HG02885 (cell line): ENCODE results near the gene MRPL45.
"Not testable (repeated sequence)": the region's sequence is repeated elsewhere in the genome, so short reads cannot be mapped to it uniquely, and the experiment has no call there.

ENCODE experiments used
- ATAC-seq: cut with Tn5 transposase; IDR thresholded peaks from one replicate; pipeline ENCODE4 v1.9.1; 2021; ENCODE audit warnings: mild to moderate bottlenecking; ENCODE audit not compliant: unreplicated experiment, poor library complexity

Gene MRPL45

GRCh38 chr17:38296834-38297517 is at the start of gene MRPL45:
TSS of gene MRPL45 (plus strand) at chr17:38297168. CDS start at chr17:38297184, 16 bp downstream.
- ATAC-seq, result peak; percentile 98

- not testable (repeated sequence) for ATAC-seq
These were observed 43.8 kb upstream of the MRPL45 start for GRCh38 chr17:38253191-38253590.

DNA sequence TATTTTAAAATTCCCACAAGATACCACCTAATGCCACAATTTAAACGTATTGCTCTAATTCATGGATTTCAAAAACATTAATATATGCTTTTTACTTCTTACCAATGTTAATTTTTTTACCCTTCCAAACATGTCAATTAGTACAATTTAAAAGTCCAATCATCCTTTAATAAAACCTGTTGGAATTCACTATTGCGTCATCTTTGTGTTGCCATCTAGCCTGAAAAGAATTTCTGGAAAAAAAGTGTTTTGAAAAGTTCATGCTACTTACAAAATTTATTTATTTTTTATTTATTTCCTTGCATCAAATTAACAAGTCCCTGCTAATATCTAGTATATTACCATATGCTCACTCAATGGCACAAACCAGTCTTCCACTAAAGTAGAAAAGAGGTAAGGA is 42.6 kb upstream of the MRPL45 start:
- not testable (repeated sequence) for ATAC-seq

DNA sequence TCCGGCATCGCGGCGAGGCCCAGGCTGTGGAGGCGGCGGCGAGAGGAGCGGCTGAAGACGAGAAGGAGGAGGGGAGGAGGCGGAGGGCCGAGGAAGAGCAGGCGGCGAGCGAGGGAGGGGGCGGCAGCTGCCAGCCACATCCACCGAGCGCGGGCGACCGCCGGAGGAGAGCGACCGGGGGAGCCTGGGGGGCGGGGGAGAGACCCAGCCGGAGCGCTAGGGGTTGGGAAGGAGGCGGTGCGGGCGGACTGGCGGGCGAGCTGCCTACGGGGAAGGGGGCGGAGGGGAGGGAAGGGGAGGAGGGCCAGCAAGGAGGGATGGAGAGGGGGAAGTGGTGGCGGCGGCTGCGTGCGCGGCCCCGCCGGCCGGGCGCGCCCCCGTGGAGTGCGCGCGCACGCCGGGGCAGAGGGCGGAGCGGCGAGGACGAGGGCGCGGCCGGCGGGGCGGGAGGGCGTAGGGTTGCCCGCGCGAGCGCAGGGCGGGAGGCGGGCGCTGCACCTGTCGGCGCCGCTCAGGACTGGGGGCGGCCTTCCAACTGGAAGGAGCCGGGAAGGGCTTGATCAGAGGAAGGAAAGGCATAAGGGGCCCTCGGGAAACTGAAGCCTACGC is 39.9 kb upstream of the MRPL45 start:
- ATAC-seq, result peak; percentile 83

DNA sequence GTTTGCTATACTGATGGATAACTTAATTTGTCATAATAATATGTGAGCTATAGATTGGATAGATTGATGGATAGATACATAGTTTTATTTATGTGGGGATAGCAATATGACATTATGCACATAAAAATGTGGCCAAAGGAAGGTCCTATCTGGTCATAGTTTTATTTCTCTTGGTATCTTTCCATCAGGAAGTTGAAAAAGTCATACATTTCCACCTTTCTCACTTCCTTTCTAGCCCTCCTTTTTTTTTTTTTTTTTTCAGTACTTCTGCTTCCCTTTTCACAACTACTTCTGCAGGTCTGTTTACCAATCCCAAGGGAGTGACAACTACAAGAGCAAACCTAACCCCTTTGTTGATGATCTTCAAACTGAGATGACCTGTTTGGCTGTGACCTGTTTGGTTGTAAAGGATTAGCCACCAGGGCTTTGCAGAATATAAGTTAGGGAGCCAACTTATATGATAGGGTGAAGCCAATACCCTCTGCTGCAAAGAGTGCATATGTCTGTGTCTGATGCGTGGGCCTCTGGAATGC is 30.9 kb upstream of the MRPL45 start:
- not testable (repeated sequence) for ATAC-seq

GRCh38 chr17:38266571-38266970 is 30.4 kb upstream of the MRPL45 start:
- not testable (repeated sequence) for ATAC-seq

DNA sequence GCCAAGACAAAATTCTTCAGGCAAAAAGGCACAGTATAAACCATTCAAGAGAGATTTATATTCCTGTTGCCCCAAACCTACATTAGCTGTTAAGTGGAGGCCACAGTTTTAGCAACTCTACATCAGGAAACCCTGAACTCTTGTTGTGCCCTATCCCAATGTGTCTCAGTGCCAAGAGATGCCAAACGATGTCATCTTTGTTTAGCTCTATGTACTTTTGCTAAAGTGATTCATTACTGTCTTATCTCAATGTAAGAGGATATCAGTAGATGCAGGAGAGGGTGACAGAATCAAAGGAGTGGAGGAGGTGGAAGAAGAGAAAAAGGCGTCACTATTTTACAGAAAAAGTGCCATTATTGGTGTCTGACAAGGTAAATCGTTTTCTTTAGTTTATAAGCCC is 28.8 kb upstream of the MRPL45 start:
- ATAC-seq, result not testable (repeated sequence)

- not testable (repeated sequence) for ATAC-seq
These were observed 27.9 kb upstream of the MRPL45 start for GRCh38 chr17:38269045-38269444.

GRCh38 chr17:38269552-38269951 is 27.4 kb upstream of the MRPL45 start:
- ATAC-seq, result not testable (repeated sequence)

DNA sequence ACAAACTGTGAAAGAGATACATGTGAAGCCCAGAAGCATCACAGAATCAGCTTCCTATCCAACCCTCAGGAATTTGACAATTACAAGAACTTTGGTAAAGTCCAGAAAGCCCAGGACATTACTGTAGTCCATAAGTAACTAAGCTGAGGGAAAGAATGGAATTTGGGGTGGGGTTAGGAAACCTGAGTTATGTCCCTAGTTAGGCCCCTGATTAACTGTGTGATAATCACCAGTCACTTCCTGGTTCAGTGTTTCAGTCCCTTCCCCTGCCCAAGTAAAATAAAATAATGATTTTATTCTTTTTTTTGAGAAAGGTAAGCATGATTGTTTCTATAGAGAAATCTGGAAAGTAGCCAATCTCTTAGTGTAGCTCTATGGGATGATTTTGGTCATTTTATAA is 11.0 kb upstream of the MRPL45 start:
- not testable (repeated sequence) for ATAC-seq

DNA sequence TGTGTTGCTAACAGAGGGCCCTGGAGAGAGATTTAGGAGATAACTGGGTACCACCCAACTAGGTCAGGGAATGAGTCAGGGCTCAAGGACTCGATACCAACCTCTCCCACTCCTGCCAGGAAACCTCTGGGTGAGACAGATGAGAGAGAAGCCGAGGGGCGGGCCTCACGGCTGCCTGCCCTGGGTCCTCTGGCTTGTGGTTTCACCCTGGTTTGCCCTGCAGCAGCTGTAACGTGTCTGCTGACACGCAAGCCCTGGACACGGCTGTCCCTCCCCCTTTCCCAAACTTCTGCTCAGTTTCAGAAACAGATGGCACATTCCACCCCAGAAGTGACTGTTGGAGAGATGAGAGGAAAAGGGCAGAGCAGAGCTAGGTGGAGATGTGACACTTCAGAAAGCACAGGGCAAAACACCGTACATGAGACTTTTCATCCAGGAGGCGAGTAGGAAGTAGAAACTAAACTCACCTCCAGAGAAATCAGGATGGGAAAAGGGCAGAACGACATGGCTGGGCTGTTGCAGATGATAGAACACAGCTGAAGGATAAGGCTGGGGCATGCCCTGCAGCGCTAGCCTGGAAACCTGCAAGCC is 10.4 kb upstream of the MRPL45 start:
- ATAC-seq, result not testable (repeated sequence)

DNA sequence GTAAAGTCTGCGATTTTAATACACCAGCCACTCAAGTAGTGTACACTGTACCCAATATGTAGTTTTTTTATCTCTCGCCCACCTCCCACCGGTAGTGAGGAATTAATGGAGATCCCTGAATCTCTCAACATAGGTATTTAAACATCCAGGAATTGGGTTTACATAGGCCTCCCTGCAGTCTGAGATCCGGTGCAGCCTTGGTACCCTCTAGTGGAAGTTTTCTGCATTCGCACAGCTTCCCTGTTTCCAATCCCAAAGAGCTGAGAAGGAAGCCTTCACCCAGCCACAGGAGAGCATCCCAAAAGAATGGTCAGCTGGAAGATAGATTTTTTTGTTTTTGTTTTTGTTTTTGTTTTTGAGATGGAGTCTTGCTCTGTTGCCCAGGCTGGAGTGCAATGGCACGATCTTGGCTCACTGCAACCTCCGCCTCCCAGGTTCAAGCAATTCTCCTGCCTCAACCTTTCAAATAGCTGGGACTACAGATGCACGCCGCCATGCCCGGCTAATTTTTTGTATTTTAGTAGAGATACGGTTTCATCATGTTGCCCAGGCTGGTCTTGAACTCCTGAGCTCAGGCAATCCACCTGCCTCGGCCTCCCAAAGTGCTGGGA is 8.6 kb upstream of the MRPL45 start:
- not testable (repeated sequence) for ATAC-seq

DNA sequence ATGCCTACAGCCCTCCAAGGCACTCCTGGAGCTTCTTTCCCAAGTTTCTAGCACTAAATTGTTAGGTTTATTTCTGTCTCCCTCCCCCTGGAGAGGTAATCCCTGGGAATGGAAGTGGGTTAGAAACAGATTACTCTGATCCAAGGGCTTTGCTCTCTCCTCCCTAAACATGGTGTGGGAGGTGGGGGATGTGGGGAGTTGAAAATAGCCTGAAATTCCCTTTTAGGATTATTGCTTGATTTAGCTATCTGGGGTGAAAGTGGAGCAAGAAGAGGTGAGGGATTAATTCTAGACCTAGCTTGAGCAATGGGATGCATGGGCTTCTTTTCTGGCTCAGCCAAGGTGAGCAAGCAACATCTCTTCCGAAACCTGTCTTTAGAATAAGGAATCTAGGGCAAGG is 7.2 kb upstream of the MRPL45 start:
- not testable (repeated sequence) for ATAC-seq

DNA sequence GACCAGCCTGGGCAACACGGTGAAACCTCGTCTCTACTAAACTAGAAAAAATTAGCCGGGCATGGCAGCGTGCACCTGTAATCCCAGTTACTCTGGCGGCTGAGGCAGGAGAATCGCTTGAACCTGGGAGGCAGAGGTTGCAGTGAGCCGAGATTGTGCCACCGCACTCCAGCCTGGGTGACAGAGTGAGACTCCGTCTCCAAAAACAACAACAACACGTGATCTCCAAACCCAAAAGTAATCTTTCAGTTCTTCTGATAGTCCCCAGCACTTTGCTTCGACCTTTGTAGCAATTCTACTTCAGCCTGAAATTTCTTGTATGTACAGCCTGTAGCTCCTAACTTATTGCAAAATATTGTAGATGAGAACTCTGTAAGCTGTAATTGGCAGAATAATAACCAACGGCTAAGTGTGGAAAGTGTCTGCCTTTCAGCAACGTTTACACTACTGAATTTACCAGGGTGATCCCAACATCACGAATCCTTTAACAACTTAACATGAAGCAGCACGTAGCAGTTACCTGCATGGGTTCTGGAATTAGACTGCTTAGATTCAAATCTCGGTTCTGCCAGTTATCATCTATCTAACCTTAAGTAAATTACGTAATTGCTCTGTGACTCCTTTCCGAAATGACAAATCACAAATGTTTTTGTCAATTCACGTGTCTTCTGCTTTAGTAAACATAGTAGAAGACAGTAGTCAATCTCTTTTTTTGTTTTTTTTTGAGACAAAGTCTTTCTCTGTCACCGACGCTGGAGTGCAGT is 1.2 kb upstream of the MRPL45 start:
- not testable (repeated sequence) for ATAC-seq

GRCh38 chr17:38315497-38315896 is 18.5 kb downstream of the MRPL45 start:
- ATAC-seq, result no peak

- ATAC-seq, result no peak
These were observed 20.1 kb downstream of the MRPL45 start for GRCh38 chr17:38317081-38317480.

- no peak for ATAC-seq
These were observed 23.5 kb downstream of the MRPL45 start for GRCh38 chr17:38320482-38320881.

- no peak for ATAC-seq
These were observed 25.3 kb downstream of the MRPL45 start for GRCh38 chr17:38322156-38322779.

GRCh38 chr17:38322897-38323296 is 25.9 kb downstream of the MRPL45 start:
- no peak for ATAC-seq
